ENCODE measurements around the gene TJP2.
"Not testable (repeated sequence)": the region's sequence is repeated elsewhere in the genome, so short reads cannot be mapped to it uniquely, and the experiment has no call there.

TJP2 gene

DNA sequence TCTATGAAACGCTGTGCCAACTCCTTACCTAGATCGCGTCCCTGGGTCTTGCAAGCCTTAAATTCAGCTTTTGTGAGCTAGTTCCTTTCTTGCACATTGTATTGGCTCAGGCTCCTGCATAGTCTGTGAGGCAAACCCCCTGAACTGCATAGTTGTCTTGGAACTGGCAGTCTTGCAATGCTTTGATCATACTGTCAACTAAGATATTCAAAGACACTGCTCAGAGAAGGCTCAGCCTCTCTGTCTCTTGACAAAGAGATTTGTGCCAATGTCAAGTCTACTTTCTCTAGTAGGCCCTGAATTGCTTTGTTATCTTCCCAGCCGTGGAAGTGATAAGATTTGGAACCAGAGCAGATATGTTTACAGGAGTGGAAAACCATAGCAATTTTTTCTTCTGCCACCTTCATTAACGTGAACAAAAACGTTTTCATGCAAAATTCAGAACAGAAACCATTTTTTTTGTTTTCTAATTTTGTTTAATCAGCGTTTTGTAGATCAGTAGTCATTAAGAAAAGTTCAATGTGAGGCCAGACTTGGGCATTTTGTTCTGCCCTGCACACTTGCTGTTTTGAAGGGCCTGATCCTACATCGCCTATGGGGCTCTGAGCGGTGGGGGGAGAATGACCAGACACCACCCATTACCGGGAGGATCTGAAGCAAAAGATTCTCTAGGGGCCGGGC lies 123.4 kb downstream of the TJP2 start:
- no peak for DNase-seq

DNA sequence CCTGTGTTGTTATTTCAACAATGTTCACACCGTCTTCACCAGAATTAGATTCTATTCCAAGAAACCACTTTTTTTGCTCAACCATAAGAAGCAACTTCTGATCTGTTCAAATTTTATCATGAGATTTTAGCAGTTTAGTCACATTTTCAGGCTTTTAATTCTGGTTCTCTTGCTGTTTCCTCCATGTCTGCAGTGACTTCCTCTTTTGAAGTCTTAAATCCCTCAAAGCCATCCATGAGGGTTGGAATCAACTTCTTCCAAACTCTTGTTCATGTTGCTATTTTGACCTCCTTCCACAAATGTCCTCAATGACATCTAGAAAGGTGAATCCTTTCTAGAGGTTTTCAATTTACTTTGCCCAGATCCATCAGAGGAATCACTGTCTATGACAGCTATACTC lies 125.2 kb downstream of the TJP2 start:
- no peak for DNase-seq

DNA sequence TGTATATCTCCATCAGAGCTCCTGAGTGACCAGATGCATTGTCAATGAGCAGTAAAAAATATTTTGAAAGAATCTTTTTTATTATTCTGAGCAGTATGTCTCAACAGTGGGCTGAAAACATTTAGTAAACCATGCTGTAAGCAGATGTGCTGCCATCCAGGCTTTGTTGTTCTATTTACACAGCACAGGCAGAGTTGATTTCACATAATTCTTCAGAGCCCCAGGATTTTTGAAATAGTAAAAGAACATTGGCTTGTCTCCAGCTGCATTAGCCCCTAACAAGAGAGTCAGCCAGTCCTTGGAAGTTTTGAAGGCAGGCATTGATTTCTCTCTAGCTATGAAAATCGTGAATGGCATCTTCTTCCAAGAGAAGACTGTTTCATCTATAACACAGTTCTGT lies 125.7 kb downstream of the TJP2 start:
- DNase-seq: no peak

DNA sequence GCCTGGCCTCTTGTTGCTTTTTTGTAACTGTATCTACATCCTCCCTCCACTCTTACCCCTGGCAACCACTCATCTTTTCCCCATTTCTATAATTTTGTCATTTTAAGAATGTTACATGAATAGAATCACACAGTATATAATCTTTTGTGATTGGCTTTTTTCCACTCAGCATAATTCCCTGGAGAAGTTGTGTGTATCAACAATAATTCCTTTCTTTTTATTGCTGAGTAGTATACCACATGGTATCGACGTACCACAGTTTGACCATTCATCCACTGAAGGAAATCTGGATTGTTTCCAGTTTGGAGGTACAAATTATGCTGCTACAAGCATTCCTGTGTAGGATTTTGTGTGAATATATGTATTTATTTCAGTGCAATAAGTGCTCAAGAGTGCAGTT lies 129.3 kb downstream of the TJP2 start:
- DNase-seq: no peak

DNA sequence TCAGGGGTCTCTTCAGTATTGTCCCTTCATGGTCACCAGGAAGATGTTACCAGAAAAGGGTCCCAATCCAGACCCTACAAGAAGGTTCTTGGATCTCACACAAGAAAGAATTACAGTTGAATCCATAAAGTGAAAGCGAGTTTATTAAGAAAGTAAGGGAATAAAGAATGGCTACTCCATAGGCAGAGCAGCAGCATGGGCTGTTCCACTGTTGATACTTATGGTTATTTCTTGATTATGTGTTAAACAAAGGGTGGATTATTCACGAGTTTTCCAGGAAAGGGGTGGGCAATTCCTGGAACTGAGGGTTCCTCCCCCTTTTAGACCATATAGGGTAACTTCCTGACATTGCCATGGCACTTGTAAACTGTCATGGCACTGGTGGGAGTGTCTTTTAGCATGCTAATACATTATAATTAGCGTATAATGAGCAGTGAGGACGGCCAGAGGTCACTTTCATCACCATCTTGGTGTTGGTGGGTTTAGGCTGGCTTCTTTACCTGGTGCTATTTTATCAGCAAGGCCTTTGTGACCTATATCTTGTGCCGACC lies 132.9 kb downstream of the TJP2 start:
- not testable (repeated sequence) for DNase-seq

DNA sequence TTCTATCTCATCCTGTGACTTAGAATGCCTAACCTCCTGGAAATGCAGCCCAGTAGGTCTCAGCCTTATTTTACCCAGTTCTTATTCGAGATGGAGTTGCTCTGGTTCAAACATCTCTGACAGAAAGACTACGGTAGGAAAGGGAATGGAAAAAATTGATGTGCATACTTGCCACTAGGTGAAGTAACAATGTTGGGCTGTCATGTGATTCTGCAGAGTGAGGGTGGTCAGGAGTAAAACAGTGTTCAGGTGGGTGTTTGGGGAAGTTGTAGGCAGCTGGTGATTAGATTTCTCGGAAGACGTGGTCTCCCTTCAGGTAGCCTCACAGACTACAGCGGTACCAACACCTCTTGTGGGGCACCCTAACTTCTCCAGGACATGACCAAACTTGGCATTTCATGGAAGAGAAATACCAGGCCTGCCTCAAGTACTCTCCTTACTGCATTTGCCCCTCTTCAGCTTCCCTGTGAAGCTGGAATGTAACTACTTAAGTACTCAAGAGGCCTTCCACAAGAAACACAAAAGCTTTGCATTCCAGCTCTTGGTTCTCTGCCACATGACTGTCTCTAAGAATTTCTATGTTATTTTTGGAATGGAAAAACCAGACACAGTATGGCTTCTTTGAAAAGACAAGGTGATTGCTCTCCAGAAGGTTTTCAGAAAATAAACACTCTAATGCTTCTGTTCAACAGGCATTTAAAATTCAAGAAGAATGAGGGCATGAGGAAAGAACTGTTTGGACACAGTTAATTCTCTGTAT lies 133.5 kb downstream of the TJP2 start:
- DNase-seq: no peak

DNA sequence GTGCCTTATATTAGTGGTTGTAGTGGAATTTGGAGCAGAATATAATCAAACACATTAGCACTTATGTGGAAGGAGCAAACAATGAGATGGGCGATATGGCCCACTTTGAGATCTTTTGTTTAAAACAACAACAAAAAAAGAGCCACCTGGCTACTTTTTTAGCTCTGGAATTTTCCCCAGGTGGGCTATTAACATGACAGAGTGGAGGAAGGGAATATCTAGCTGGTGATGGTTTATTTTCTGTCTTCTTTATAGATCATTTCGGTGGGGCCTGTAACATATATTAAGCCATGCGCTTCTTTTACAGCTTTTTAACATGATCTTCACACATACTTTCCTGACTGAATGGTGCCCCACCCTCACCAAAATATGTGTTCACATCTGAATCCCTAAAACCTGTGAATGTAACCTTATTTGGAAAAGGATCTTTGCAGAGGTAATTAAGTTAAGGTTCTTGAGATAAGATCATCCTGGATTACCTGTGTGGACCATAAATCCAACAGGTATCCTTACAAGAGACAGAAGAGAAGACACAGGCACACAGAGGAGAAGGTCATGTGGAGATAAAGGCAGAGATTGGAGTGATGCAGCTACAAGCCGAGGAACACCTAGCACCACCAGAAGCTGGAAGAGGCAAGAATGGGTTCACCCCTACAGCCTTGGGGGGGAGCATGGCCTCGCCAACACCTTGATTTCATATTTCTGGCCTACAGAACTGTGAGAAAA lies 134.3 kb downstream of the TJP2 start:
- DNase-seq: no peak

DNA sequence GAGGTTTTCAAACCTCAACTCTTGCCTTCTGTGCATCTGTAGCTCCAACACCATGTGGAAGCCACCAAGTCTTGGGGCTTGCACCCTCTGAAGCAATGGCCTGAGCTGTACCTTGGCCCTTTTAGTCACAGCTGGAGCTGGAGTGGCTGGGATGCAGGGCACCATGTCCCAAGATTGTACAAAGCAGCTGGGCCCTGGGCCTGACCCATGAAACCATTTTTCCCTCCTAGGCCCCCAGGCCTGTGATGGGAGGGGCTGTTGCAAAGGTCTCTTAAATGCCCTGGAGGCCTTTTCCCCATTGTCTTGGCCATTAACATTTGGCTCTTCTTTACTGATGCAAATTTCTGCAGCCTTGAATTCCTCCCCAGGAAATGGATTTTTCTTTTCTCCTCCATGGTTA lies 139.1 kb downstream of the TJP2 start:
- DNase-seq: no peak

DNA sequence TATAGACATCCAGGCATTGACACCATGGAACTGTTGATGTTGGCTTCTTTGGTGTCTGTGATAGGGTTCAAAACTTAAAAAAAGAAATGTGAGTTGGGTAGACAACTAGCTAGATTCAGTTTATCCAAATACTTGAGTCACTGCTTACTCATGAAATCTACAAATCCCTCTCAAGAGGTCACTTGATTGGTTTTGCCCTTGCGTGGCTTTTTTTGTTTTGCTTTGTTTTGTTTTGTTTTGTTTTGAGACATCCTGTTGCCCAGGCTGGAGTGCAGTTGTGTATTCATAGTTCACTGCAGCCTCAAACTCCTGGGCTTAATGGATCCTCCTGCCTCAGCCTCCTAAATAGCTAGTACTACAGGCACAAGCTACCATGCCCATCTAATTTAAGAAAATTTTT lies 140.5 kb downstream of the TJP2 start:
- no peak for DNase-seq

DNA sequence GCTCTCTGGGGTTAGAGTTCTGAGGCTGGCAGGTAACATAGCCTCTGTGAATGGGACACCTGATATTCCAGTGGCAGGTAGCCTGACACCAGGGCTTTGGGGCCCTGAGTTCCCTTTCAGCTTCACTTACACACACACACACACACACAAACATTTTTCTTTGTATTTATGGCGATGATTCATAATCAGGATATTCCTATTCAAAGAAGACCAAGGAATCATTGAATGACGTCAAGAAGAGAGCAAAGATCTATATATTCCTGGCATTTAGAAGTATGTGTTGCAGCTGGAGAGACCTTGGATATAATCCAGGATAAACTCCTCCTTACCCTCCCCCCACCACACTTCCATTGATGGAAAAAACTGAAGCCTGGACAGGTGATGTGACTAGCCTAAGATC lies 143.0 kb downstream of the TJP2 start:
- DNase-seq: no peak

DNA sequence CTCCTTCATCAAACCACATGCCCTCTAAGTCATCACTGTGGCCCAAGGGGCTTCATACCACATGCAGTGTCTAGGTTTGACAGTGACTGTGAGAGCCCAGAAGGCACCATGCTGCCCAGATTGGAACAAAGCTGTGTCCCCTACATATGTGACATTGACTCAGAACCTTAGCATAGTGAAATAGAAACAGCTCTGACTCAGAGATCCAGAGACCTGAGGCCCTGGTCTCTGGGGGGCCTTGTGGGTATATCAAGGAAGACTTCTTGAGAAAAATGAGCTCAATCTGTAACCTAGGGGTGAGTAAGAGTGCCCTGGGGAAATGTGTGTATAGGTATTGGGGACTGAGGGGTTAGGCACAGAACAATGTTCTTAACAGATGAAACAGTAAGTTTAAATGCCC lies 143.8 kb downstream of the TJP2 start:
- DNase-seq: no peak

DNA sequence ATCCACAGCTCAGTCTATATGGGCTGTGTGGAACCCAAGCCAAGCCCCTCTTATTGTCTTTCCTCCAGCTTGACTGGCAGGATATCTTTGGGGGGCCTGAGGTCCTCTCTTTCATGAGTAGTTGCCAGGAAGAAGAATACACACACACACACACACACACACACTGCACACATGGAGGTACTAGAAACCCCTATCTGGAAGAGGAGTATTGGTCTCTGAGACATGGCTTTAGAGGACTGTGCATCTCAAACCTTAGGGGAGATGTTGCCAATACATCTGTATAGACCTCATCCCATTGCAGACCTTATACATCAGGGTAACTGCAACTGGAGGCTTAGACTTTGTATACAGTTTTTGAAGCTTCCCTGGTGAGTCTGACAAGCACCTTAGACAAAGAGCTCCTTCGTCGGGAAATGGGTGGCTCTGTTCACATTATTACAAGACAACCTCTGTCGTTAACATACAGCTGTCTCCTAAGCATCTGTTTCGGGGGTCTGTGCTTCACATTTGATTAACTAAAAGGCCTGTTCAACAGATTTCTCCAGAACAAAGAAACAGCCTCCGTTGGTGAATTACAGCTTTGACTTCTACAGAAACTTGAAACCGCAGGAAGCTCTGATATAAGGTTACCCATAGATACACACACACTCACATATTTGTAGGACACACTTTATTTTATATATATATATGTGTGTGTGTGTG lies 145.4 kb downstream of the TJP2 start:
- DNase-seq: no peak

DNA sequence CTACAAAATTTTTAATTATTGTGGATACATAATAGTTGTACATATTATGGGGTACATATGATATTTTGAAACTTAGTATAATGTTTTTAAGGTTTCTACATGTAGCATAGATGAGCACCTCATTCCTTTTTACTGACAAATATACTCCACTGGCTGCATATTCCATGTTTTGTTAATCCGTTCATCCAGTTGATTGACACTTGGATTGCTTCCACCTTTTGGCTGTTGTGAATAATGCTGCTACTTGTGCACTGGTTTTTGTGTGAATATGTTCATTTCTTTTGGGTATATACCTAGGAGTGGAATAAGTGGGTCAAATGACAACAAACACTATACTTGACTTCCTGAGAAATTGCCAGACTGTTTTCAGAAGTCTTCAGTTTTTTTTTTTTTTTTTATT lies 148.2 kb downstream of the TJP2 start:
- no peak for DNase-seq

DNA sequence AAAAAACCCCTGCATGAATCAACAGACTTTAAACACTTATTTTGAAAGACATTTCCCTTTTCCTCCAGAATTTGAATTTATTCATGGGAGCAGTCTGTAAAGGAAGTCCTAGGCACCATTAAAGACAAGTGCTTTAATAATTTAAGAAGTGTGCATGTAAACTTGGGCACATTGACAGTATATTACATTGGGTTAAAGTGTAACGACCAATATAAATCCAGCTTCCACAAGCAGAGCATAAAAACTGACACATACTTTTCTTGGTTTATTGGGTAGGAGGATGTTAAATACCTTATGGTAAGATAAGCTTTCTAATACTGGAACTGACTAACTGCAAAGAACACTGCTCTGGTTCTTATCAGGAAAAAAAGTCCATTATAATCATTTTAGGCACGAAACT lies 149.8 kb downstream of the TJP2 start:
- DNase-seq: no peak

Data from SW 1271 (cell line).